HepG2 (cell line): ENCODE results near the gene FAM184B. TPM values are rescaled to one million over a fixed set of nuclear protein-coding genes. Genes with fewer than 3 reads are reported as not detected.

ENCODE experiments used
- CC2D1A ChIP-seq: sonication (generic); formaldehyde crosslinking; IDR thresholded peaks from 2 replicates; pipeline ENCODE4 v1.8.1; 2023; ENCODE audit warnings: mild to moderate bottlenecking, missing genetic modification reagents
- SATB2 ChIP-seq: sonication (generic); formaldehyde crosslinking; IDR thresholded peaks from 2 replicates; pipeline ENCODE4 v1.5.0; 2020; ENCODE audit warnings: missing genetic modification reagents
- SP140L ChIP-seq: sonication (generic); formaldehyde crosslinking; IDR thresholded peaks from 2 replicates; pipeline ENCODE4 v1.4.0; 2020; ENCODE audit warnings: missing genetic modification reagents, borderline replicate concordance
- TCF7L2 ChIP-seq: IDR thresholded peaks from 2 replicates; pipeline ENCODE4 v1.6.1; 2011; ENCODE audit warnings: mild to moderate bottlenecking, low read depth, low read length, moderate library complexity
- ZNF530 ChIP-seq: sonication (generic); formaldehyde crosslinking; IDR thresholded peaks from 2 replicates; pipeline ENCODE4 v1.5.0; 2020; ENCODE audit warnings: low read depth, mild to moderate bottlenecking, missing genetic modification reagents
- ZNF546 ChIP-seq: sonication (generic); formaldehyde crosslinking; conservative IDR thresholded peaks from 2 replicates; pipeline ENCODE4 v1.8.1; 2023; ENCODE audit warnings: mild to moderate bottlenecking, missing genetic modification reagents
- ZNF7 ChIP-seq: IDR thresholded peaks from 2 replicates; pipeline ENCODE4 v1.6.1; 2016; ENCODE audit warnings: missing biosample characterization, missing genetic modification reagents
- ZNF788 ChIP-seq: sonication (generic); formaldehyde crosslinking; IDR thresholded peaks from 2 replicates; pipeline ENCODE4 v1.5.0; 2020; ENCODE audit warnings: mild to moderate bottlenecking, missing genetic modification reagents, borderline replicate concordance
- ZNF841 ChIP-seq: sonication (generic); formaldehyde crosslinking; IDR thresholded peaks from 2 replicates; pipeline ENCODE4 v1.8.1; 2023; ENCODE audit warnings: missing genetic modification reagents, borderline replicate concordance
- polyA plus RNA-seq, 8 experiments: library from polyadenylated mRNA; depleted of rRNA in 3 of 8; stranded (reverse) in 7 of 8; unstranded in 1 of 8; fragments of >200 nt; fragmentation: Illumina TruSeq in 4 of 8; extraction: Trizol in 4 of 8; gene quantifications; 2 replicates each; pipeline versions ENCODE4 v1.2.1 to v1.2.3, GENCODE V29; 2011 to 2016; ENCODE audit warnings: low read depth in 4 of 8, missing spikeins in 1 of 8, mixed read lengths in 1 of 8; ENCODE audit not compliant: insufficient read depth in 1 of 8
- total RNA-seq, 5 experiments: library from RNA; depleted of rRNA; stranded (reverse); fragments of >200 nt; fragmentation: Illumina TruSeq; extraction: Trizol; gene quantifications; 2 replicates each; pipeline ENCODE4 v1.2.3, GENCODE V29; 2016; ENCODE audit warnings: low read depth in 1 of 5
- TF ChIP-seq, protein P1 (sequence below): sonication (generic); formaldehyde crosslinking; IDR thresholded peaks from 2 replicates; pipeline ENCODE4 v1.4.0; 2020; ENCODE audit warnings: mild to moderate bottlenecking, missing genetic modification reagents
- TF ChIP-seq, protein P2 (sequence below): sonication (generic); formaldehyde crosslinking; conservative IDR thresholded peaks from 2 replicates; pipeline ENCODE4 v1.8.0; 2022; ENCODE audit warnings: low read depth, missing genetic modification reagents
- TF ChIP-seq, protein P3 (sequence below): IDR thresholded peaks from 2 replicates; pipeline ENCODE4 v1.6.1; 2016; ENCODE audit warnings: missing genetic modification reagents, missing compliant biosample characterization
- TF ChIP-seq, protein P4 (sequence below): IDR thresholded peaks from 2 replicates; pipeline ENCODE4 v1.4.0; 2020; ENCODE audit warnings: mild to moderate bottlenecking, missing genetic modification reagents
- TF ChIP-seq, protein P5 (sequence below): sonication (generic); formaldehyde crosslinking; IDR thresholded peaks from 2 replicates; pipeline ENCODE4 v1.4.0; 2020; ENCODE audit warnings: missing genetic modification reagents, mild to moderate bottlenecking, borderline replicate concordance
- TF ChIP-seq, protein P6 (sequence below): sonication (generic); formaldehyde crosslinking; IDR thresholded peaks from 2 replicates; pipeline ENCODE4 v1.5.0; 2020; ENCODE audit warnings: mild to moderate bottlenecking, low read depth, missing genetic modification reagents, borderline replicate concordance

The FAM184B gene
- total and polyA plus RNA-seq, 2 of the 13 experiments (the other 11 are each of a cell fraction or from before 2014, with no cell fraction given), result not detected

DNA sequence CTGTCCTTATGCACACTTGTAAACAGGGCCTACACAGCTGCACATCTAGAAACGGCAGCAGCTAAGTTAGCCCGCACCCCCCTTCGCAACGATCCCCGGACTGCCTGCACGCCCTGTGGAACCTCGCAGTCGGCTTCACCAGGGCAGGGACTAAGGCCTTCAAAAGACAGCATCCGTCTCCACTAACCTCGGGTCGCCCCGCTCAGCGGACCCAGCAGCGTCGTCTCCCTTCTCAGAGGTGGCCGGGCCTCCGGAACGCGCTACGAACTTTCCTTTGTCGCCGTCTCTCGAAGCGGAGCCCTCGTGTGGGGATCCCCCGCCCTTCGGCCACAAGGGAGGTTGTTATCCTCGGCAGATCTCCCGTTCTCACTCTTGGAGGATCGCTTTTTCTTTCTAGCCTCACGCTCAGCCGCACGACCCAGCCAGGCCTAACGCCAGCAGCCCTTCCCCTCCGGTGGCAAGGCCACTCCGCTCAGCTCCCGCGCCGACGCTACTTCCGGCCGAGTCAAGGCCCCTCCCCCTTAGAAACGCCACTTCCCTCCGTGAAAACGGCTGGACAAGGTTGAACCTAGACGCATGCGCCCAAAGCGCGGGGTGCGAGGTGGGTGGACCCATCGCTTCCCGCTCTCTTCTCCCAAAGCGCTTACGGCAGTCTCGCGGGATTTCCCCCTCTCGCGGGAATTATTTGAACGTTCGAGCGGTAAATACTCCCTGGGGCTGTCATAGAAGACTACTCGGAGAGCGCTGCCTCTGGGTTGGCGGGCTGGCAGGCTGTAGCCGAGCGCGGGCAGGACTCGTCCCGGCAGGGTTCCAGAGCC, 29.0 kb upstream of the FAM184B start, which contains the start of the genes DCAF16 and NCAPG (continued):
- TF ChIP-seq, protein P1, sequence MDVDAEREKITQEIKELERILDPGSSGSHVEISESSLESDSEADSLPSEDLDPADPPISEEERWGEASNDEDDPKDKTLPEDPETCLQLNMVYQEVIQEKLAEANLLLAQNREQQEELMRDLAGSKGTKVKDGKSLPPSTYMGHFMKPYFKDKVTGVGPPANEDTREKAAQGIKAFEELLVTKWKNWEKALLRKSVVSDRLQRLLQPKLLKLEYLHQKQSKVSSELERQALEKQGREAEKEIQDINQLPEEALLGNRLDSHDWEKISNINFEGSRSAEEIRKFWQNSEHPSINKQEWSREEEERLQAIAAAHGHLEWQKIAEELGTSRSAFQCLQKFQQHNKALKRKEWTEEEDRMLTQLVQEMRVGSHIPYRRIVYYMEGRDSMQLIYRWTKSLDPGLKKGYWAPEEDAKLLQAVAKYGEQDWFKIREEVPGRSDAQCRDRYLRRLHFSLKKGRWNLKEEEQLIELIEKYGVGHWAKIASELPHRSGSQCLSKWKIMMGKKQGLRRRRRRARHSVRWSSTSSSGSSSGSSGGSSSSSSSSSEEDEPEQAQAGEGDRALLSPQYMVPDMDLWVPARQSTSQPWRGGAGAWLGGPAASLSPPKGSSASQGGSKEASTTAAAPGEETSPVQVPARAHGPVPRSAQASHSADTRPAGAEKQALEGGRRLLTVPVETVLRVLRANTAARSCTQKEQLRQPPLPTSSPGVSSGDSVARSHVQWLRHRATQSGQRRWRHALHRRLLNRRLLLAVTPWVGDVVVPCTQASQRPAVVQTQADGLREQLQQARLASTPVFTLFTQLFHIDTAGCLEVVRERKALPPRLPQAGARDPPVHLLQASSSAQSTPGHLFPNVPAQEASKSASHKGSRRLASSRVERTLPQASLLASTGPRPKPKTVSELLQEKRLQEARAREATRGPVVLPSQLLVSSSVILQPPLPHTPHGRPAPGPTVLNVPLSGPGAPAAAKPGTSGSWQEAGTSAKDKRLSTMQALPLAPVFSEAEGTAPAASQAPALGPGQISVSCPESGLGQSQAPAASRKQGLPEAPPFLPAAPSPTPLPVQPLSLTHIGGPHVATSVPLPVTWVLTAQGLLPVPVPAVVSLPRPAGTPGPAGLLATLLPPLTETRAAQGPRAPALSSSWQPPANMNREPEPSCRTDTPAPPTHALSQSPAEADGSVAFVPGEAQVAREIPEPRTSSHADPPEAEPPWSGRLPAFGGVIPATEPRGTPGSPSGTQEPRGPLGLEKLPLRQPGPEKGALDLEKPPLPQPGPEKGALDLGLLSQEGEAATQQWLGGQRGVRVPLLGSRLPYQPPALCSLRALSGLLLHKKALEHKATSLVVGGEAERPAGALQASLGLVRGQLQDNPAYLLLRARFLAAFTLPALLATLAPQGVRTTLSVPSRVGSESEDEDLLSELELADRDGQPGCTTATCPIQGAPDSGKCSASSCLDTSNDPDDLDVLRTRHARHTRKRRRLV (CRISPR knock-in tag), result no peak
- no peak for TF ChIP-seq ZNF530 (CRISPR knock-in tag)
- TF ChIP-seq ZNF546 (CRISPR knock-in tag), result no peak
- TF ChIP-seq, protein P2, sequence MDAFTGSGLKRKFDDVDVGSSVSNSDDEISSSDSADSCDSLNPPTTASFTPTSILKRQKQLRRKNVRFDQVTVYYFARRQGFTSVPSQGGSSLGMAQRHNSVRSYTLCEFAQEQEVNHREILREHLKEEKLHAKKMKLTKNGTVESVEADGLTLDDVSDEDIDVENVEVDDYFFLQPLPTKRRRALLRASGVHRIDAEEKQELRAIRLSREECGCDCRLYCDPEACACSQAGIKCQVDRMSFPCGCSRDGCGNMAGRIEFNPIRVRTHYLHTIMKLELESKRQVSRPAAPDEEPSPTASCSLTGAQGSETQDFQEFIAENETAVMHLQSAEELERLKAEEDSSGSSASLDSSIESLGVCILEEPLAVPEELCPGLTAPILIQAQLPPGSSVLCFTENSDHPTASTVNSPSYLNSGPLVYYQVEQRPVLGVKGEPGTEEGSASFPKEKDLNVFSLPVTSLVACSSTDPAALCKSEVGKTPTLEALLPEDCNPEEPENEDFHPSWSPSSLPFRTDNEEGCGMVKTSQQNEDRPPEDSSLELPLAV (CRISPR knock-in tag), result peak; percentile 88; the same call in 1 of the 2 replicates
- TF ChIP-seq ZNF841 (CRISPR knock-in tag), result no peak; the same call in none of the 2 replicates
- peak; percentile 86; the same call in 1 of the 2 replicates for TF ChIP-seq ZNF788 (CRISPR knock-in tag)
- no peak for TF ChIP-seq CC2D1A (CRISPR knock-in tag)
- no peak for TF ChIP-seq TCF7L2
- no peak; the same call in 1 of the 2 replicates for TF ChIP-seq SP140L (CRISPR knock-in tag)
- TF ChIP-seq, protein P3, sequence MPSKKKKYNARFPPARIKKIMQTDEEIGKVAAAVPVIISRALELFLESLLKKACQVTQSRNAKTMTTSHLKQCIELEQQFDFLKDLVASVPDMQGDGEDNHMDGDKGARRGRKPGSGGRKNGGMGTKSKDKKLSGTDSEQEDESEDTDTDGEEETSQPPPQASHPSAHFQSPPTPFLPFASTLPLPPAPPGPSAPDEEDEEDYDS (CRISPR knock-in tag), result peak; percentile 85
- TF ChIP-seq SATB2 (CRISPR knock-in tag), result peak; percentile 91; the same call in 1 of the 2 replicates
- TF ChIP-seq, protein P4, sequence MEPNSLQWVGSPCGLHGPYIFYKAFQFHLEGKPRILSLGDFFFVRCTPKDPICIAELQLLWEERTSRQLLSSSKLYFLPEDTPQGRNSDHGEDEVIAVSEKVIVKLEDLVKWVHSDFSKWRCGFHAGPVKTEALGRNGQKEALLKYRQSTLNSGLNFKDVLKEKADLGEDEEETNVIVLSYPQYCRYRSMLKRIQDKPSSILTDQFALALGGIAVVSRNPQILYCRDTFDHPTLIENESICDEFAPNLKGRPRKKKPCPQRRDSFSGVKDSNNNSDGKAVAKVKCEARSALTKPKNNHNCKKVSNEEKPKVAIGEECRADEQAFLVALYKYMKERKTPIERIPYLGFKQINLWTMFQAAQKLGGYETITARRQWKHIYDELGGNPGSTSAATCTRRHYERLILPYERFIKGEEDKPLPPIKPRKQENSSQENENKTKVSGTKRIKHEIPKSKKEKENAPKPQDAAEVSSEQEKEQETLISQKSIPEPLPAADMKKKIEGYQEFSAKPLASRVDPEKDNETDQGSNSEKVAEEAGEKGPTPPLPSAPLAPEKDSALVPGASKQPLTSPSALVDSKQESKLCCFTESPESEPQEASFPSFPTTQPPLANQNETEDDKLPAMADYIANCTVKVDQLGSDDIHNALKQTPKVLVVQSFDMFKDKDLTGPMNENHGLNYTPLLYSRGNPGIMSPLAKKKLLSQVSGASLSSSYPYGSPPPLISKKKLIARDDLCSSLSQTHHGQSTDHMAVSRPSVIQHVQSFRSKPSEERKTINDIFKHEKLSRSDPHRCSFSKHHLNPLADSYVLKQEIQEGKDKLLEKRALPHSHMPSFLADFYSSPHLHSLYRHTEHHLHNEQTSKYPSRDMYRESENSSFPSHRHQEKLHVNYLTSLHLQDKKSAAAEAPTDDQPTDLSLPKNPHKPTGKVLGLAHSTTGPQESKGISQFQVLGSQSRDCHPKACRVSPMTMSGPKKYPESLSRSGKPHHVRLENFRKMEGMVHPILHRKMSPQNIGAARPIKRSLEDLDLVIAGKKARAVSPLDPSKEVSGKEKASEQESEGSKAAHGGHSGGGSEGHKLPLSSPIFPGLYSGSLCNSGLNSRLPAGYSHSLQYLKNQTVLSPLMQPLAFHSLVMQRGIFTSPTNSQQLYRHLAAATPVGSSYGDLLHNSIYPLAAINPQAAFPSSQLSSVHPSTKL (CRISPR knock-in tag), result peak; percentile 52
- TF ChIP-seq ZNF7 (CRISPR knock-in tag), result no peak
- TF ChIP-seq, protein P5, sequence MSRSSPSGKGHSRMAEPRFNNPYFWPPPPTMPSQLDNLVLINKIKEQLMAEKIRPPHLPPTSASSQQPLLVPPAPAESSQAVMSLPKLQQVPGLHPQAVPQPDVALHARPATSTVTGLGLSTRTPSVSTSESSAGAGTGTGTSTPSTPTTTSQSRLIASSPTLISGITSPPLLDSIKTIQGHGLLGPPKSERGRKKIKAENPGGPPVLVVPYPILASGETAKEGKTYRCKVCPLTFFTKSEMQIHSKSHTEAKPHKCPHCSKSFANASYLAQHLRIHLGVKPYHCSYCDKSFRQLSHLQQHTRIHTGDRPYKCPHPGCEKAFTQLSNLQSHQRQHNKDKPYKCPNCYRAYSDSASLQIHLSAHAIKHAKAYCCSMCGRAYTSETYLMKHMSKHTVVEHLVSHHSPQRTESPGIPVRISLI (CRISPR knock-in tag), result no peak
- TF ChIP-seq, protein P6, sequence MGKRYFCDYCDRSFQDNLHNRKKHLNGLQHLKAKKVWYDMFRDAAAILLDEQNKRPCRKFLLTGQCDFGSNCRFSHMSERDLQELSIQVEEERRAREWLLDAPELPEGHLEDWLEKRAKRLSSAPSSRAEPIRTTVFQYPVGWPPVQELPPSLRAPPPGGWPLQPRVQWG (CRISPR knock-in tag), result no peak
